Psoas muscle (tissue), 8 donors: ENCODE results near the gene PSMB5. TPM values are rescaled to one million over a fixed set of nuclear protein-coding genes. Genes with fewer than 3 reads are reported as not detected.
A peak's percentile ranks its signal among the peaks of the same experiment; 100 is the strongest.

Source experiments
- ATAC-seq, 4 donors: fragments of 200-7000 bp; cut with Tn5 transposase; one replicate each; pipeline ENCODE4 v1.9.1; 2020; ENCODE audit warnings: moderate library complexity in 3 of 4, mild to moderate bottlenecking in 2 of 4
- DNase-seq, 2 donors: peaks; one replicate each; pipeline ENCODE4 v3.0.0-alpha.2; 2020
- H3K27ac ChIP-seq: fragments of 200-600 bp; one replicate; pipeline ENCODE4 v1.8.0; 2022
- H3K27me3 ChIP-seq, 3 donors: fragments of 200-600 bp in 1 of 3; one replicate each; pipeline versions ENCODE4 v1.6.1 to v1.8.0; 2013 to 2022; ENCODE audit warnings: low read length in 2 of 3, mild to moderate bottlenecking in 2 of 3, moderate library complexity in 1 of 3; ENCODE audit not compliant: insufficient read depth in 3 of 3
- H3K36me3 ChIP-seq, 2 donors: fragments of 200-600 bp in 1 of 2; one replicate each; pipeline versions ENCODE4 v1.6.1 to v1.8.0; 2013 to 2022; ENCODE audit warnings: low read depth in 1 of 2, mild to moderate bottlenecking in 1 of 2, moderate library complexity in 1 of 2; ENCODE audit not compliant: insufficient read depth in 1 of 2
- H3K4me1 ChIP-seq: fragments of 200-600 bp; one replicate; pipeline ENCODE4 v1.8.0; 2022
- H3K4me3 ChIP-seq: fragments of 200-600 bp; one replicate; pipeline ENCODE4 v1.8.0; 2022; ENCODE audit warnings: mild to moderate bottlenecking
- H3K9me3 ChIP-seq: fragments of 200-600 bp; one replicate; pipeline ENCODE4 v1.8.0; 2022
- WGBS, 3 donors: extraction: QIAGEN DNeasy Blood & Tissue Kit; methylation state at CpG; one replicate each; pipeline versions ENCODE4 v1.1.6 to v1.1.7; 2013; 5-methylcytosine and 5-hydroxymethylcytosine counted together
- intact Hi-C, 2 donors: fragments of 100-400 bp; cut with DNase I; formaldehyde crosslinking; loops; one replicate each; pipeline versions ENCODE4 v1.11.0 to v1.14.2; 2022
- polyA plus RNA-seq, 3 donors: library from polyadenylated mRNA; stranded (reverse); fragments of 200-250 nt; gene quantifications; one replicate each; pipeline ENCODE4 v1.2.3, GENCODE V29; 2013
- total RNA-seq, 4 donors: library from RNA; stranded (reverse); fragmentation: NEBNext Ultra II Directional in 2 of 4; extraction: Animal tissue kit (Norgen Biotek cat#: 25700) in 2 of 4; gene quantifications; one replicate each; pipeline versions ENCODE4 v1.2.1 to v1.2.4, GENCODE V29; 2021 to 2023
- TF ChIP-seq, protein P1 (sequence below): fragments of 200-600 bp; IDR thresholded peaks from one replicate; pipeline ENCODE4 v1.8.0; 2022; ENCODE audit warnings: antibody characterized with exemption
- donor health status: healthy with polysubstance abuse.
- donor health status: DM: no; HTN: no; CAD: no; lungs with moderate emphysema.
- donor health status: Bipolar disorder and iron deficiency.
- donor health status: healthy.
- donor health status: DM: yes; HTN: yes; CAD: no.
- donor health status: DM: no; HTN: no; CAD: no.
- donor health status: DM: no; HTN: no; CAD: no.
- donor health status: DM: yes; HTN: yes; CAD: no.

PSMB5 gene
- total and polyA plus RNA-seq, 7 donors = 156 to 619 (median 304) TPM

DNA sequence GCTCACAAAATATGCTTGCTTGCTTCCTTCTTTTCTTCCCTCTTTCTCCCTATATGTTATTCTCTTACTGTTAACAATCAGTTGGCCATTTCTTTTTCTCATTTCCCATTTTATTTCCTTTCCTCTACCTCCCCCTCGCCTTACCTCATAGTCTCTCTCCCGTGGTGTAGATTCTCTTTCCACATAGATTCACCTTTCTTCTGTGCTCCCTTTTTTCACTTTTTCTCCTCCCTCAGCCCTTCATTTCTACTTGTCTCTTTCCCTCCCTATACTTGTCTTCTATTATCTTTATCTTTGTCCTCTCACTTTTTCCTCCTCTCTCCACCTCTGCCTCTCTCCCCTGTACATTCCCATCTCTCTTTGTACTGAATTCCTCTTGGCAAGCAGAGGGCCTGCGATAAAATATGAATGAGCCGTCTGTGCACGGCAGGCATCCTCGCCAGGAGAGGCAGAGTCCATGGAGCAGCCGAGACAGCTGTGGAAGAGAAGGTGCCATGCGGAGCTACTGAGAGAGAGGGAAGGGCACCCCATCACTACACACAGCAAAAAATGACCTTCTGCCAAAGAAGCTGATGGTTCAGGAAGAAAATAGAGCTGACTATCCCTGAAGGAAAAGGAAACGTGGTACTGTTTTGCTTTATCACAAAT lies 36.9 kb downstream of the PSMB5 start:
- H3K36me3 ChIP-seq = no peaks in the 10 kb centered on the region
- H3K27ac ChIP-seq = no peak overlapping the region
- ATAC-seq (no peak), DNase-seq (no peak)
- no peaks in the 10 kb centered on the region for H3K9me3 ChIP-seq
- 59 to 62% (median 59%) methylated on average over 9 of the region's 9 CpGs for WGBS, 3 donors
- no peak overlapping the region for H3K4me3 ChIP-seq
- intact Hi-C loops = loop anchor here in 1 of 2 donors (2.0 kb wide), 1 partner anchor 55 kb away; no protein-coding TSS in a partner anchor
- TF ChIP-seq, protein P1, sequence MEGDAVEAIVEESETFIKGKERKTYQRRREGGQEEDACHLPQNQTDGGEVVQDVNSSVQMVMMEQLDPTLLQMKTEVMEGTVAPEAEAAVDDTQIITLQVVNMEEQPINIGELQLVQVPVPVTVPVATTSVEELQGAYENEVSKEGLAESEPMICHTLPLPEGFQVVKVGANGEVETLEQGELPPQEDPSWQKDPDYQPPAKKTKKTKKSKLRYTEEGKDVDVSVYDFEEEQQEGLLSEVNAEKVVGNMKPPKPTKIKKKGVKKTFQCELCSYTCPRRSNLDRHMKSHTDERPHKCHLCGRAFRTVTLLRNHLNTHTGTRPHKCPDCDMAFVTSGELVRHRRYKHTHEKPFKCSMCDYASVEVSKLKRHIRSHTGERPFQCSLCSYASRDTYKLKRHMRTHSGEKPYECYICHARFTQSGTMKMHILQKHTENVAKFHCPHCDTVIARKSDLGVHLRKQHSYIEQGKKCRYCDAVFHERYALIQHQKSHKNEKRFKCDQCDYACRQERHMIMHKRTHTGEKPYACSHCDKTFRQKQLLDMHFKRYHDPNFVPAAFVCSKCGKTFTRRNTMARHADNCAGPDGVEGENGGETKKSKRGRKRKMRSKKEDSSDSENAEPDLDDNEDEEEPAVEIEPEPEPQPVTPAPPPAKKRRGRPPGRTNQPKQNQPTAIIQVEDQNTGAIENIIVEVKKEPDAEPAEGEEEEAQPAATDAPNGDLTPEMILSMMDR = no peak
- no peaks in the 10 kb centered on the region for H3K27me3 ChIP-seq
- no peaks in the 10 kb centered on the region for H3K4me1 ChIP-seq

DNA sequence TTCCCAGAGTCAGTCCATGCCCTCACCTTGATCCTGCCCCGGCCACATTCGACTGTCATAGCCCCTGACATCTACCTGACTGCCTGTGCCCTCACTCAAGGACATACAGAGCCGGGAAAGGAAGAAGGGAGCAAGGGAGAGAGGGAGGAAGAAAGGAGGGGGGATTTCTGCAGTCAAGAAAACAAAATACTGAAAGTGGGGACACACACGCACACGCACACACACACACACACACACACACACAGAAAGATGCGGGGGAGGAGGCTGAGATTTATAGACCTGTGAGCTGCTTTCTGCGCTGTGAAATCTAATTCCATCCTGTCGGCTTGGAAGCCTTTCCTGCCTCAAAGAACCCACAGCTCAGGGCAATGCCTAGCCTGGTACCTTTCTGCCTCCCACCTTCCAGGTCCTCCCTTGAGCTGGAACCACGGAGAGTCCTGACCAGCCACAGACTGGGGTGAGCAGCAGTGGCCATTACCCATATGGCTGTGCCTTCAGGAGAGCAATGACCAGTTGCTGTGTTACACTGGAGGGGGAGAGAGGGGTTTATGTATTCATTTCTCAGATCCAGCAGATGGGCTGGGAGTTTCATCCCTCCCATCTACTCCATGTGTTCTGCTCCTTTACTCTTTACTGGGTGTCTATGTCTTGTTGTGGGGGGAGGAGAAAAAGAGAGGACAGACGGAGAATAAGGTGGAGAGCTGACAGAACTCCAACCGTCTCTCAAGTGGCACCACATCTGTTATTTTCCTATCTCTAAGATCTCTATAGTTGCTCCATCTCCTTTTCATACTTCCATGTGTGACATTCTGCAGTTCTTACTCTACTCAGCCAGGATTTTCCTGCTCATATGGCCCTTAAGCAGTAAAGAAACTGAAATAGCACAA lies 37.7 kb downstream of the PSMB5 start:
- ATAC-seq (no peak), DNase-seq (no peak)
- Histone ChIP-seq H3K9me3 (no peaks in the 10 kb centered on the region), H3K27ac (no peak overlapping the region), H3K36me3 (peaks cover 0 to 2% of the 10 kb centered on the region in 2 donors), H3K27me3 (no peaks in the 10 kb centered on the region), H3K4me3 (no peak overlapping the region), H3K4me1 (no peaks in the 10 kb centered on the region)
- intact Hi-C loops = no loop called here
- WGBS, 3 donors = 72 to 79% (median 77%) methylated on average over 11 of the region's 11 CpGs
- TF ChIP-seq, protein P1 = no peak

DNA sequence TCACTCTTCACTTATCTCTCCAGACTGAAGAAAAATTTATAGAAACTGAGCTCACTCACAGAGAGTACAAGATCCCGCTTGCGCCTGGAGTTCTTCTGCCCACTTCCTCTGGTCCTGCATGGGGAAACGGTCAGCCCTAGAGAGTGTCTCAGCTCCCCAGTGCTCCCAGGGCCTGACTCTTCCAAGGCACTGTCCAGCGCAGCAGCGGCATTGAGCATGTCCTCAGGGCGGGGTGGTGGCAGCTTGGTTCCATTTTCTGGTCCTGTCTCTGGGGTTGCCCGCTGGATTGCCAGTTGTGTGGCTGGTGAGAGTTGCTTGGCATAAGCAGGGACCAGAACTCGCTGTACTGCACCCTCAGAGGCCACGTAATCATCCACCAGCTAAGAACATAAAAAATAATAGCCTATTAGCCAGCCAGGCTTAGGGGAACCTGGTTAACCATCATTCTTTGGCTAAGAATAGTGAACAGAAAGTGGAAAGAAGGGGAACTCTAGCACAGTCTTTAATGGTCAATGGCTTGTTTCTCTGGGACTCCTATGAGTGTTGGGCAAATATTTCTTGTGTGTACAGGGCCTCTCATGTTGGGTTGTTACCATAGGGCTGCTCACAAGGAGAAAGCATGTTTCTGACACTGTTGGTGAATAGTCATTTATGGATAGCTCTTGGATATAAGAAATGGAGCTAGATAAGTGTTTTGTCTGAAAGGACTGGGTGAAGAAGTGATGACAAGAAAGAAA lies 38.6 kb downstream of the PSMB5 start:
- H3K27me3 ChIP-seq = no peaks in the 10 kb centered on the region
- no peak overlapping the region for H3K27ac ChIP-seq
- H3K4me1 ChIP-seq = no peaks in the 10 kb centered on the region
- no peaks in the 10 kb centered on the region for H3K9me3 ChIP-seq
- 92 to 94% (median 94%) methylated on average over 9 of the region's 9 CpGs for WGBS, 3 donors
- H3K4me3 ChIP-seq = no peak overlapping the region
- TF ChIP-seq, protein P1 = no peak
- no peak for ATAC-seq
- peaks cover 0 to 11% of the 10 kb centered on the region in 2 donors for H3K36me3 ChIP-seq
- DNase-seq = no peak
- intact Hi-C loops = no loop called here

DNA sequence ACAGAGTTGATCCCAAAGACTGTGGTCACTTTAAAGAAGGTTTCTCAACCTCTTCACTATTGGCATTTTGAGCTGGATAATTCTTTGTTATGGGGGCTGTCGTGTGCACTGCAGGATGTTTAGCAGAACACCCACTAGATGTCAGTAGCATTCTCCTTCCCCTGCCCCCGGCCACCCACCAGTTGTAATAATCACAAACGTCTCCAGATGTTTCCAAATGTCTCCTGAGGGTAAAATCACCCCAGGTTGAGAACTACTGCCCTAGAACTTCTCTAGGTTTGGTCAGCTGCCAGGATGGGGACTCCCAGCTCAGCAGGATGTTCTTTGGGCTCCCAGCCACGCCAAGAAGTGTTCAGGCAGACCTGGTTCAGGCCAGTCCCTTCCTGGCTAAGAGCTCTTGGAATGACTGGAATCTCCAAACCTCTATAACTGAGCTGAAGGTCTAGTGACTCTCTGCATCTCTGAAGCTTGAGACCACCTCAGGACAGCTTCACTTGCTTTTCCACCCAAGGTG lies 39.9 kb downstream of the PSMB5 start:
- peak in 3 of 4 donors; percentile 59 to 87 (median 60) for ATAC-seq
- Histone ChIP-seq H3K27me3 (no peaks in the 10 kb centered on the region), H3K4me1 (no peaks in the 10 kb centered on the region), H3K36me3 (peaks cover 4 to 16% of the 10 kb centered on the region in 2 donors), H3K9me3 (no peaks in the 10 kb centered on the region), H3K27ac (no peak overlapping the region), H3K4me3 (no peak overlapping the region)
- DNase-seq = no peak
- 4 to 21% (median 13%) methylated on average over 4 of the region's 4 CpGs for WGBS, 3 donors
- TF ChIP-seq, protein P1 = peak; percentile 48
- intact Hi-C loops = no loop called here
